K562 (cell line): Measurements from ENCODE around the gene ARSJ. TPM values are rescaled to one million over a fixed set of nuclear protein-coding genes. Genes with fewer than 3 reads are reported as not detected.

Experiments
- ATAC-seq: fragments of 200-7000 bp; cut with Tn5 transposase; 3 replicates; pipeline ENCODE4 v1.9.1; 2020; ENCODE audit warnings: moderate library complexity
- BruUV-seq: library from RNA; stranded (reverse); fragments of 400-500 nt; replicated peaks from 2 replicates; lab custom pipeline; 2021; lab: Mats Ljungman, UMichigan
- CTCF ChIA-PET: fragments of 300-600 bp; formaldehyde crosslinking; extraction: SDS; loops from one replicate; lab custom pipeline; 2021; ENCODE audit warnings: low intra/inter-chr PET ratio; lab: Yijun Ruan, JAX
- POLR2A ChIA-PET: fragments of 300-600, 350-650 bp; sonication (Branson Sonifier 250); formaldehyde crosslinking; extraction: SDS; loops from one replicate; lab custom pipeline; 2021; ENCODE audit warnings: antibody characterized with exemption, inconsistent platforms; lab: Yijun Ruan, JAX
- DNase-seq, 4 experiments: peaks; one replicate each; pipeline versions ENCODE4 v3.0.0 to v3.0.0-alpha.2; 2011 to 2018; ENCODE audit warnings: low spot score in 3 of 4, mixed read lengths in 3 of 4; ENCODE audit errors: extremely low read depth in 1 of 4
- FAIRE-seq: peaks from 2 replicates; lab custom pipeline; 2011; peaks lifted over from hg19 to GRCh38; lab: Jason Lieb, UNC
- H2AFZ ChIP-seq: 2 replicates; pipeline ENCODE4 v1.6.0; 2011; ENCODE audit warnings: low read depth, low read length, control low read depth, inconsistent platforms
- H3K27ac ChIP-seq: fragments of 200-600 bp; 3 replicates; pipeline ENCODE4 v1.8.0; 2011; ENCODE audit warnings: low read depth, mild to moderate bottlenecking, control low read depth, inconsistent platforms, low read length, moderate library complexity, mixed read lengths; ENCODE audit errors: extremely low read depth
- H3K27me3 ChIP-seq, 2 experiments: fragments of 300-600 bp in 1 of 2; 2 replicates in 1 of 2; 3 replicates in 1 of 2; pipeline versions ENCODE4 v1.6.0 to v1.8.0; 2011; ENCODE audit warnings: inconsistent platforms in 2 of 2, low read length in 2 of 2, mild to moderate bottlenecking in 1 of 2, mixed read lengths in 1 of 2, moderate library complexity in 1 of 2; ENCODE audit not compliant: control insufficient read depth in 2 of 2, insufficient read depth in 2 of 2
- H3K36me3 ChIP-seq: fragments of 300-600 bp; 3 replicates; pipeline ENCODE4 v1.8.0; 2011; ENCODE audit warnings: mild to moderate bottlenecking, low read length, inconsistent platforms; ENCODE audit not compliant: control insufficient read depth, insufficient read depth
- H3K4me1 ChIP-seq, 2 experiments: fragments of 200-600 bp in 1 of 2; replicated peaks in 1 of 2; 2 replicates in 1 of 2; 3 replicates in 1 of 2; pipeline versions ENCODE4 v1.5.1 to v1.8.0; 2011; ENCODE audit warnings: inconsistent platforms in 2 of 2, low read length in 2 of 2, mild to moderate bottlenecking in 1 of 2, mixed read lengths in 1 of 2, moderate library complexity in 1 of 2; ENCODE audit not compliant: control insufficient read depth in 2 of 2, insufficient read depth in 2 of 2
- H3K4me2 ChIP-seq: 2 replicates; pipeline ENCODE4 v1.6.1; 2011; ENCODE audit warnings: low read length, control low read depth, inconsistent platforms, mixed read lengths; ENCODE audit not compliant: insufficient read depth
- H3K4me3 ChIP-seq: fragments of 200-600 bp; sonication (generic), shearing (Covaris generic); 2 replicates; pipeline ENCODE4 v1.5.1; 2016; ENCODE audit warnings: control low read depth, inconsistent platforms
- H3K79me2 ChIP-seq: fragments of 200-600 bp; 3 replicates; pipeline ENCODE4 v1.8.0; 2011; ENCODE audit warnings: low read length, inconsistent platforms; ENCODE audit not compliant: control insufficient read depth, insufficient read depth
- H3K9ac ChIP-seq, 2 experiments: 2 replicates each; pipeline versions ENCODE4 v1.6.0 to v1.6.1; 2011; ENCODE audit warnings: low read depth in 2 of 2, low read length in 2 of 2, control low read depth in 1 of 2, inconsistent platforms in 1 of 2, mild to moderate bottlenecking in 1 of 2, mixed read lengths in 1 of 2; ENCODE audit not compliant: insufficient read depth in 1 of 2
- H3K9me1 ChIP-seq: one replicate; pipeline ENCODE4 v1.6.0; 2011; ENCODE audit warnings: inconsistent platforms, mild to moderate bottlenecking, low read length, moderate library complexity; ENCODE audit not compliant: control insufficient read depth, insufficient read depth
- H3K9me3 ChIP-seq: replicated peaks from 2 replicates; pipeline ENCODE4 v1.5.1; 2011; ENCODE audit warnings: low read depth, low read length, inconsistent platforms; ENCODE audit not compliant: control insufficient read depth, insufficient read depth
- H4K20me1 ChIP-seq: replicated peaks from 2 replicates; pipeline ENCODE4 v1.6.1; 2011; ENCODE audit warnings: low read length, inconsistent platforms, mixed read lengths; ENCODE audit not compliant: control insufficient read depth, insufficient read depth
- LEF1 ChIP-seq: fragments of 450-650 bp; IDR thresholded peaks from 2 replicates; pipeline ENCODE4 v1.6.1; 2016; ENCODE audit warnings: mild to moderate bottlenecking
- MBD2 ChIP-seq: sonication (generic); IDR thresholded peaks from 2 replicates; pipeline ENCODE4 v1.6.1; 2016; ENCODE audit warnings: low read depth, borderline replicate concordance
- PRMT5 ChIP-seq: sonication (generic); formaldehyde crosslinking; IDR thresholded peaks from 2 replicates; pipeline ENCODE4 v1.5.0; 2020; ENCODE audit warnings: missing genetic modification reagents
- SAFB ChIP-seq: fragments of 200-400 bp; formaldehyde crosslinking; IDR thresholded peaks from 2 replicates; pipeline ENCODE4 v1.6.1; 2017; ENCODE audit warnings: low read depth, low read length, borderline replicate concordance
- ZNF561 ChIP-seq: fragments of 450-650 bp; formaldehyde crosslinking; conservative IDR thresholded peaks from 2 replicates; pipeline ENCODE4 v1.4.0; 2020; ENCODE audit warnings: mild to moderate bottlenecking, moderate library complexity
- WGBS: fragments of 100-300 bp; shearing (Covaris generic); methylation state at CpG from one replicate; pipeline ENCODE4 v1.1.6; 2016; ENCODE audit warnings: low coverage, mixed read lengths; ENCODE audit not compliant: insufficient coverage; ENCODE audit errors: missing lambda C conversion rate; 5-methylcytosine and 5-hydroxymethylcytosine counted together
- in situ Hi-C: fragments of 300-500 bp; cut with MboI; formaldehyde crosslinking; loops from 4 replicates; pipeline ENCODE4 v1.15.0; 2018; ENCODE audit warnings: inconsistent platforms, mixed read lengths
- intact Hi-C: fragments of 100-400 bp; cut with micrococcal nuclease; formaldehyde crosslinking; loops from 2 replicates; pipeline ENCODE4 v1.14.2; 2022
- polyA plus RNA-seq, 8 experiments: library from polyadenylated mRNA; depleted of rRNA in 4 of 8; stranded (reverse) in 5 of 8; unstranded in 3 of 8; fragments of >200 nt; fragmentation: Nextera tagmentation in 2 of 8; fragmentation: Illumina TruSeq in 1 of 8; extraction: Ambion mirVana in 2 of 8; extraction: Trizol in 1 of 8; gene quantifications; 2 replicates each; pipeline versions ENCODE4 v1.2.1 to v1.2.3, GENCODE V29; 2011 to 2014; ENCODE audit warnings: inconsistent platforms in 1 of 8, missing spikeins in 1 of 8
- total RNA-seq, 7 experiments: library from RNA; depleted of rRNA in 6 of 7; stranded (reverse); fragments of >200 nt in 6 of 7; fragmentation: Illumina TruSeq in 2 of 7; extraction: Trizol in 2 of 7; gene quantifications; 2 replicates each; pipeline versions ENCODE4 v1.2.1 to v1.2.3, GENCODE V29; 2011 to 2021; ENCODE audit warnings: low replicate concordance in 1 of 7
- TF ChIP-seq, protein P1 (sequence below), 3 experiments: IDR thresholded peaks in 2 of 3; conservative IDR thresholded peaks in 1 of 3; 2 replicates each; pipeline ENCODE4 v1.5.1; 2011 to 2012; ENCODE audit warnings: low read length in 3 of 3, mild to moderate bottlenecking in 3 of 3, control low read depth in 2 of 3, improper control_type of control experiment in 1 of 3, inconsistent platforms in 1 of 3, low read depth in 1 of 3, mixed read lengths in 1 of 3, moderate library complexity in 1 of 3; ENCODE audit not compliant: insufficient read depth in 2 of 3
- TF ChIP-seq, protein P2 (sequence below): sonication (generic); formaldehyde crosslinking; IDR thresholded peaks from 2 replicates; pipeline ENCODE4 v1.8.0; 2022; ENCODE audit warnings: missing genetic modification reagents, mild to moderate bottlenecking, borderline replicate concordance

Gene ARSJ
- total and polyA plus RNA-seq, 9 of the 15 experiments (the other 6 are each of a cell fraction or from before 2014, with no cell fraction given) = not detected

DNA sequence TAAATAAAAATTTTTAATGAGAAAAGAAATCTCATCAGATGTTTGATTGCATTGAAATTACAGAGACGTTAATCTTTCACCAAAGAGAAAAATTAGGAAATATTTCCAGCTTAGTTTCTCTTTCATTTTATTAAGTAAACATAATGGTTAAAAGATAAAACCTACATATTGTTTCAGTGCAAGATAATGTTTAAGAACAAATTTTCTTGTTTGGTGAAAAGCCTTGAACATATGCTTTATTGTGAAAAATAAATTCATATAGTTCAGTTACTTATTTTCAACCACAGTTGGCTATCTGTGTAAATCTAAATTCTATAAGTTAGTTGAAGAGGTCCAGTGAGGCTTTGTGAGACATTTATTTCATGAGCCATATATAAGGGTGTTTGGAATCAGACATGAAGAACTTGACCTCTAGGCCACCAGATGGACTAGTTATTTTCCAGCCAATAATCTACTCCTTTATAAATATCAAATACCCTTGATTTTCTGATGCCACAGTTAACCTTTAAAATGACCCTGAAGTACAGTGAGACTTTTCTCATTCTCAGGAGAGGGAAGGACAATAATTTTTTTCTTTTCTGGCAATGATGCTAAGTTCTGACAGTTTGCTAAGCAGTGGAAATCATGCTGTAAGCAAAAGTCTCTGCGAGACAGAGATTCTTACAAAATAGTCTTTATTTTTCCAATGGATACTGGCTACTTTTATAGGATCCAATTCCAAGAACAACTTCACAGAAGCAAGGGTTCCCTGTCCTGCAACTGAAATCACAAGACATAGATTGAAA, 2.5 kb downstream of the ARSJ start:
- H3K4me2 ChIP-seq = no peak overlapping the region
- H2AFZ ChIP-seq = no peak overlapping the region
- WGBS = 0% methylated on average over 2 of the region's 2 CpGs
- no peak overlapping the region for H3K4me3 ChIP-seq
- TF ChIP-seq, protein P1, sequence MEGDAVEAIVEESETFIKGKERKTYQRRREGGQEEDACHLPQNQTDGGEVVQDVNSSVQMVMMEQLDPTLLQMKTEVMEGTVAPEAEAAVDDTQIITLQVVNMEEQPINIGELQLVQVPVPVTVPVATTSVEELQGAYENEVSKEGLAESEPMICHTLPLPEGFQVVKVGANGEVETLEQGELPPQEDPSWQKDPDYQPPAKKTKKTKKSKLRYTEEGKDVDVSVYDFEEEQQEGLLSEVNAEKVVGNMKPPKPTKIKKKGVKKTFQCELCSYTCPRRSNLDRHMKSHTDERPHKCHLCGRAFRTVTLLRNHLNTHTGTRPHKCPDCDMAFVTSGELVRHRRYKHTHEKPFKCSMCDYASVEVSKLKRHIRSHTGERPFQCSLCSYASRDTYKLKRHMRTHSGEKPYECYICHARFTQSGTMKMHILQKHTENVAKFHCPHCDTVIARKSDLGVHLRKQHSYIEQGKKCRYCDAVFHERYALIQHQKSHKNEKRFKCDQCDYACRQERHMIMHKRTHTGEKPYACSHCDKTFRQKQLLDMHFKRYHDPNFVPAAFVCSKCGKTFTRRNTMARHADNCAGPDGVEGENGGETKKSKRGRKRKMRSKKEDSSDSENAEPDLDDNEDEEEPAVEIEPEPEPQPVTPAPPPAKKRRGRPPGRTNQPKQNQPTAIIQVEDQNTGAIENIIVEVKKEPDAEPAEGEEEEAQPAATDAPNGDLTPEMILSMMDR (IDR thresholded peaks at IDR 0.05 in 2 of 3, conservative IDR thresholded peaks at IDR 0.05 in 1 of 3; ENCODE audit: insufficient read depth in 2 of 3, low read depth in 1 of 3, low read length in 3 of 3) = no peak
- TF ChIP-seq, protein P2, sequence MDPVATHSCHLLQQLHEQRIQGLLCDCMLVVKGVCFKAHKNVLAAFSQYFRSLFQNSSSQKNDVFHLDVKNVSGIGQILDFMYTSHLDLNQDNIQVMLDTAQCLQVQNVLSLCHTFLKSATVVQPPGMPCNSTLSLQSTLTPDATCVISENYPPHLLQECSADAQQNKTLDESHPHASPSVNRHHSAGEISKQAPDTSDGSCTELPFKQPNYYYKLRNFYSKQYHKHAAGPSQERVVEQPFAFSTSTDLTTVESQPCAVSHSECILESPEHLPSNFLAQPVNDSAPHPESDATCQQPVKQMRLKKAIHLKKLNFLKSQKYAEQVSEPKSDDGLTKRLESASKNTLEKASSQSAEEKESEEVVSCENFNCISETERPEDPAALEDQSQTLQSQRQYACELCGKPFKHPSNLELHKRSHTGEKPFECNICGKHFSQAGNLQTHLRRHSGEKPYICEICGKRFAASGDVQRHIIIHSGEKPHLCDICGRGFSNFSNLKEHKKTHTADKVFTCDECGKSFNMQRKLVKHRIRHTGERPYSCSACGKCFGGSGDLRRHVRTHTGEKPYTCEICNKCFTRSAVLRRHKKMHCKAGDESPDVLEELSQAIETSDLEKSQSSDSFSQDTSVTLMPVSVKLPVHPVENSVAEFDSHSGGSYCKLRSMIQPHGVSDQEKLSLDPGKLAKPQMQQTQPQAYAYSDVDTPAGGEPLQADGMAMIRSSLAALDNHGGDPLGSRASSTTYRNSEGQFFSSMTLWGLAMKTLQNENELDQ (CRISPR knock-in tag) = no peak
- no peak for TF ChIP-seq MBD2
- TF ChIP-seq SAFB = no peak
- no peak for TF ChIP-seq PRMT5 (CRISPR knock-in tag)
- no peak for TF ChIP-seq LEF1
- no peak for TF ChIP-seq ZNF561 (CRISPR knock-in tag)
- TF ChIP-seq, all 486 proteins: peak for 0
- H3K9ac ChIP-seq = no peak overlapping the region
- H3K79me2 ChIP-seq = no peaks in the 10 kb centered on the region
- ATAC-seq (no peak), DNase-seq (no peak), FAIRE-seq (no peak)
- H4K20me1 ChIP-seq = no peaks in the 10 kb centered on the region
- no peaks in the 10 kb centered on the region for H3K36me3 ChIP-seq
- no TSS peak for BruUV-seq
- H3K4me1 ChIP-seq = no peaks in the 10 kb centered on the region
- no peaks in the 10 kb centered on the region for H3K27me3 ChIP-seq
- no peaks in the 10 kb centered on the region for H3K9me1 ChIP-seq
- intact Hi-C loops = no loop called here
- POLR2A ChIA-PET = no interaction called here
- no peaks in the 10 kb centered on the region for H3K9me3 ChIP-seq
- H3K27ac ChIP-seq = no peak overlapping the region
- in situ Hi-C loops = no loop called here
- CTCF ChIA-PET = no interaction called here
